Endothelial cell of hepatic sinusoid (primary cell): ENCODE data around the gene CMSS1.

ENCODE experiments used
- in situ Hi-C: cut with HindIII; loops from 2 replicates; pipeline ENCODE4 v1.10.0; 2017; ENCODE audit warnings: low sequenced_read_pairs

Gene CMSS1

GRCh38 chr3:100157685-100158084, 340.0 kb downstream of the CMSS1 start:
- in situ Hi-C loops: no loop called here

- in situ Hi-C loops: no loop called here
These were observed 341.3 kb downstream of the CMSS1 start for GRCh38 chr3:100158918-100159330.

- in situ Hi-C loops: loop anchor here (5.0 to 10.0 kb wide), 3 partner anchors 55 to 102 kb away; no protein-coding TSS in a partner anchor
These were observed 341.9 kb downstream of the CMSS1 start for GRCh38 chr3:100159331-100160153.

GRCh38 chr3:100160521-100160920, 342.9 kb downstream of the CMSS1 start:
- in situ Hi-C loops: loop anchor here (5.0 to 10.0 kb wide), 3 partner anchors 54 to 103 kb away; no protein-coding TSS in a partner anchor

- in situ Hi-C loops: loop anchor here (5.0 to 10.0 kb wide), 3 partner anchors 51 to 106 kb away; no protein-coding TSS in a partner anchor
These were observed 346.1 kb downstream of the CMSS1 start for GRCh38 chr3:100163787-100164186.

GRCh38 chr3:100164743-100165142, 347.1 kb downstream of the CMSS1 start:
- in situ Hi-C loops: loop anchor here (5.0 to 10.0 kb wide), 3 partner anchors 50 to 107 kb away; no protein-coding TSS in a partner anchor

GRCh38 chr3:100165926-100166550, 348.4 kb downstream of the CMSS1 start:
- in situ Hi-C loops: loop anchor here (10.0 kb wide), 1 partner anchor 49 kb away; no protein-coding TSS in a partner anchor

- in situ Hi-C loops: loop anchor here (10.0 kb wide), 1 partner anchor 45 kb away; no protein-coding TSS in a partner anchor
These were observed 351.7 kb downstream of the CMSS1 start for GRCh38 chr3:100169201-100169920.

GRCh38 chr3:100170486-100170885, 352.8 kb downstream of the CMSS1 start:
- in situ Hi-C loops: no loop called here

- in situ Hi-C loops: no loop called here
These were observed 353.7 kb downstream of the CMSS1 start for GRCh38 chr3:100171211-100171914.

DNA sequence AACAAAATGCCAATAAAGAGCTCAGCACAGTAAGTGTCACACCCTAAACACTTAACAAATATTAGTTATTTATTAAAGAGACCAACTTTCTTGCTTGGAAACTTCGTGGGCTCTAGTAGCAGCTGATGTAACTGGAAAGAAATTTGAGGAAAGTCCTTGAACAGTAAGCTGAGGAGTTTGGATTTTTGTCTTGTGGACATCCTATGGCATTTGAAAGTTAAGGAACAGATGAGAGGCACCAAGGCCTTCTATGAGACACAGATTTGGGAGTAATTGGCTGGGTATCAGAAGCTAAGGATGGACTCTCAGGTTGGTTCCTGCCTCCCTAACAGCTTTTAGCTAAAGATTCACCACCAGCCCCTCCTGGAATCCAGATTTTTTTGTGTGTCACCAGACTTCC, 356.3 kb downstream of the CMSS1 start:
- in situ Hi-C loops: no loop called here

DNA sequence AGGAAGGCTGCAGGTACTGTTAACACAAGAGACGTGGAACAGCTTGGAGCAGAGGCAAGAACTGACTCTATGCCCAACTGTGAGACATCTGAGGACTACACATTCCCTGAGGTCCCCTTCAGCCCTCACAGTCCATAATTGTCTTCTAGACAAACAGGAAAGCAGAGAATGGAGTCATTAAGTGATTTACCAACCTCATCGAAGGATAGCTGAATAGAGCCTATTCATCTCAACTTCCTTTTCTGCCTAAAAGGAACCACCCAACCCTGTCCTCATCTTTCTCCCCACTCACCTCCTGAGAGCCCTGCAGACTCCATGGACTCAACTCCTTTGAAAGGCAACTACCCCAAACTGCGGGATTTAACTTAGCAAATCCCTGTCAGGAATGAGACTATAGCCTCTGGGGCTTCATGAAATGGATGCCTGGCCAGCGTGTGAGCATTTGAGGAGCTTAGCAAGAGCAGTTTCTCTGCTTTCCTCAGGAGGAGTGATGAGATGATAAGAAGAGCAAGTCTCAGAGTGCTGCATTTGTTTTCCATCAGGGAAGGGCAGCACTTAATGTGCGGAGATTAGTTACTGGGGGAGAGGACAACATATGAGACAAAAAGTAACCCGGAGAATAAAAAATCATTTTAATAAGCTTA, 358.1 kb downstream of the CMSS1 start:
- in situ Hi-C loops: no loop called here

DNA sequence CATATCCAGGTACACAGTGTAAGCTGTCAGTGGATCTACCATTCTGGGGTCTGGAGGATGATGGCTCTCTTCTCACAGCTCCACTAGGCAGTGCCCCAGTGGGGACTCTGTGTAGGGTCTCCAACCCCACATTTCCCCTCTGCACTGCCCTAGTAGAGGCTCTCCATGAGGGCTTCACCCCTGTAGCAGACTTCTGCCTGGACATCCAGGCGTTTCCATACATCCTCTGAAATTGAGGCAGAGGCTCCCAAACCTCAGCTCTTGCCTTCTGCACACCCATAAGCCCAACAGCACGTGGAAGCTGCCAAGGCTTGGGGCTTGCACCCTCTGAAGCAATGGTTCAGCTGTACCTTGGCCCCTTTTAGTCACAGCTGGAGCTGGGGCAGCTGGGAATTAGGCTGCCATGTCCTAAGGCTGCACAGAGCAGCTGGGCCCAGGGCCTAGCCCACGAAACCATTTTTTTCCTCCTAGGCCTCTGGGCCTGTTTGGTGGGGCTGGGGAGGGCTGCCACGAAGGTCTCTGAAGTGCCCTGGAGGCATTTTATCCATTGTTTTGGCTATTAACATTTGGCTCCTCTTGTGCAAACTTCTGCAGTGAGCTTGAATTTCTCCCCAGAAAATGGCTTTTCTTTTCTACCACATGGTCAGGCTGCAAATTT, 362.2 kb downstream of the CMSS1 start:
- in situ Hi-C loops: loop anchor here (5.0 kb wide), 1 partner anchor 37 kb away; no protein-coding TSS in a partner anchor

- in situ Hi-C loops: loop anchor here (5.0 kb wide), 1 partner anchor 34 kb away; no protein-coding TSS in a partner anchor
These were observed 366.0 kb downstream of the CMSS1 start for GRCh38 chr3:100183608-100184125.

DNA sequence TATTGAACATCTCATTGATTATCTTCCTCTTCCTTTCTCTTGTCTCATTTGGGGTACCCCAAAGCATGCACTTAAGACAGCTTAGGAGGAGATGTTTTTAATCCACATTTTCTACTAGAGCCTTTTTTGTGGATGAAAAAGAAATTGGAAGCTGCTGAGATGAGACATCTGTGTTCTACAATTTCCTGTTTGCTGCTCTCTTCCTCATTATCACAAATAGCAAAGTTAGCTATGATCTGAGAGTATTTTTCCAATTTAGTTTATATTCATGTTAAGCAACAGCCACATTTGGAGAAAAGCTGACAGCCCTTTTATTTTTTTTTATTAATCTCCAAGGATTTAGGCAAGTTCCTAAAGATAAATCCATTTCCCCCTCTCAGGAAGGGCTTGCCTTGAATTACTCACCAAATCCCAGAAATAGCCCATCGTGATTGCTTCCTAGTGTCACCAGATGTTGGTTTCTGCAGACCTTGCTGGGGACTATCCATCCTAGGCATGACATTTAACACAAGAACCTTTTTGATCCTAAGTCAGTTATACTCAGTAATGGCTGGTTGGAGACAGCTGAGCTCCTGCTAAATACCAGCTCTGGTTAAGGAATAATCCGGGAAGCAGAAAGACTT, 367.4 kb downstream of the CMSS1 start:
- in situ Hi-C loops: loop anchor here (5.0 kb wide), 1 partner anchor 32 kb away; no protein-coding TSS in a partner anchor

- in situ Hi-C loops: no loop called here
These were observed 368.2 kb downstream of the CMSS1 start for GRCh38 chr3:100185847-100186246.

GRCh38 chr3:100189444-100189964, 371.8 kb downstream of the CMSS1 start:
- in situ Hi-C loops: no loop called here

DNA sequence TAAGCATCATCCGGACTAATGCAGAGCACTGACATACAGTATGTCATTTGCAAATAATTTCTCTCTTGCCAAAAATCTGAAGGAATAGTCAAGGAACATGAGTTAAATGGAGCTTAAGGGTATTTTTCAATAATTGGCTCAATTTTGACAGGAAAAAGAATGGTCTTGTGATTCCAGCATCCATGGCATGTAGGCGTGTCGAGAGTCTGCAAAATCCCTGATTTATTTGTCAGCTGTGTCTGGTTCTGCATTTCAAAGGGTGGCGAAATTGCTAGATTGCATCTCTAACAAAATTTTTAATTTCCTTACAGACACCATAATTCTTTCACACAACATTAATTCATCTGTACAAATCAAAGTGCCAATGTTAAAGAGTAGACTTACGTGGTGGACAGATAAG, 377.7 kb downstream of the CMSS1 start:
- in situ Hi-C loops: no loop called here
